ENCODE data around the gene NBDY.

The NBDY gene

DNA sequence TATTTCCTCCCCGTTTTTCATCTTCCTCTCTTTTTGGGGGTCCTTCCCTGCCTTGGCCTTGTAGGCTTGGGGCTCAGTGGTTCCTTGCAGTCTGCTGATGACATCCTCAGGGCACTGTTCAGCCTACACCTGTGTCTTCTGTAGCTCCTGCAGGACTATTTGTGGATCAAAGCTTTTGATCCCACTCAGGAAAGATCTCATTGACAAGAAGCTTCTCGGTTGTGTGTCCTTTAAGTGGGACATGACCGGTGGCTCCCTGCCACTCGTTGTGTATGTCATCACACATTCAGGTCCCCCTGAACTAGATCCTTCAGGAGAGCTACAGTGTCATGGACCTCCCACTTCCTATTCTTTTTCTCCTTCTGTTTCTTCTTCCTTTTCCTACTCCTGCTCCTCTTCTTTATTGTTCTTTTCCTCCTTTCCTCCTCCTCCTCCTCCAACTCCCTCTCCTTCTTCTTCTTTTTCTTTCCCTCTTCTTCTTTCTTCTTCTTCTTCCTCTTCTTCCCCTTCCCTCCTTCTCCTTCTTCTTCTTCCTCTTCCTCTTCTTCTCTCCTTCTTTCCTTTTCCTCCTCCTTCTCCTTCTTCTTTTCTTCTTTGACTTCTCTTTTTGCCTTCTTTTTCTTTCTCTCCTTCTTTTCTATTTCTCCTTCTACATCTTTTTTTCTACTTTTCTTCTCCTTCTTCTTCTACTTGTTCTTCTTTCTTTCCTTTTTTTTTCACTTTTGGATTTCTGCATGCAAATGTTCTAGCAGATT is 67.8 kb downstream of the NBDY start:
- DNase-seq (ENCODE audit: low read depth), result no peak
- H3K4me3 ChIP-seq (ENCODE audit: low read depth, low read length), result no peak overlapping the region
- TF ChIP-seq, protein P1, sequence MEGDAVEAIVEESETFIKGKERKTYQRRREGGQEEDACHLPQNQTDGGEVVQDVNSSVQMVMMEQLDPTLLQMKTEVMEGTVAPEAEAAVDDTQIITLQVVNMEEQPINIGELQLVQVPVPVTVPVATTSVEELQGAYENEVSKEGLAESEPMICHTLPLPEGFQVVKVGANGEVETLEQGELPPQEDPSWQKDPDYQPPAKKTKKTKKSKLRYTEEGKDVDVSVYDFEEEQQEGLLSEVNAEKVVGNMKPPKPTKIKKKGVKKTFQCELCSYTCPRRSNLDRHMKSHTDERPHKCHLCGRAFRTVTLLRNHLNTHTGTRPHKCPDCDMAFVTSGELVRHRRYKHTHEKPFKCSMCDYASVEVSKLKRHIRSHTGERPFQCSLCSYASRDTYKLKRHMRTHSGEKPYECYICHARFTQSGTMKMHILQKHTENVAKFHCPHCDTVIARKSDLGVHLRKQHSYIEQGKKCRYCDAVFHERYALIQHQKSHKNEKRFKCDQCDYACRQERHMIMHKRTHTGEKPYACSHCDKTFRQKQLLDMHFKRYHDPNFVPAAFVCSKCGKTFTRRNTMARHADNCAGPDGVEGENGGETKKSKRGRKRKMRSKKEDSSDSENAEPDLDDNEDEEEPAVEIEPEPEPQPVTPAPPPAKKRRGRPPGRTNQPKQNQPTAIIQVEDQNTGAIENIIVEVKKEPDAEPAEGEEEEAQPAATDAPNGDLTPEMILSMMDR (conservative IDR thresholded peaks at IDR 0.05; ENCODE audit: low read depth, low read length), result no peak

DNA sequence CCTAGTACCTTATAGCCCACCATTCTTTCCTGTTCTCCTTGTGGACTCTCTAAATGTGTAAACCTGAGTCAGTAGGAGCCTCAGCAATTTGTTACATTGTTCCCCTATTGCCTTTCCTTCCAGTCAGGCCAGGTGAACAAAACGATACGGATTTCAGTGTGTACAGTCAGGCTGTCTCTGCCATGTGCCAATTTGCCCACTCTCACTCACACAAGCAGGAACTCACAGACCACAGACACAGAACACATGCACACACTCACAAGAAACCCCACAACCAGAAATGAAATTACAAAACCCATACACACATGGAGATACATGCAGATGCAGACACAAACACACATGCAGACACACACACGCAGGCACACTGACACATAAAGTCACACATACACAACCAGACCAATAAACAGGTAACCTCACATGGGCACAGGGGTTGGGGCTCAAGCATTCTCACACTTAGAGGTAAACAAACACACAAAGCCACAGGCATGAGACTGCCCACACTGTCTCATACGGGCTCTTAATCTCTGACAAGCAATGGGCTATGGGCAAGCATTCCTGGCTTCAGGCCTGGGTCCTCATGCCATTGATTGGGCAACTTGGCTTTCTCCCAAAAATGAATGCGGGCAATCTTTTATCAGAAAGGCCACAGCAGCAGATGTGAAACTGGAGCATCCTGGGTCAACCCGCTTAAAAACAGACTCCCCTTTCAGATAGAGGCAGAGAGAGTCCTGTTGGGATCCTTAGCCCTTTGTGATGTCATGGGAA is 68.7 kb downstream of the NBDY start:
- peak; percentile 17 for DNase-seq (ENCODE audit: low read depth)
- TF ChIP-seq, protein P1 (conservative IDR thresholded peaks at IDR 0.05; ENCODE audit: low read depth, low read length), result no peak
- H3K4me3 ChIP-seq (ENCODE audit: low read depth, low read length), result no peak overlapping the region

DNA sequence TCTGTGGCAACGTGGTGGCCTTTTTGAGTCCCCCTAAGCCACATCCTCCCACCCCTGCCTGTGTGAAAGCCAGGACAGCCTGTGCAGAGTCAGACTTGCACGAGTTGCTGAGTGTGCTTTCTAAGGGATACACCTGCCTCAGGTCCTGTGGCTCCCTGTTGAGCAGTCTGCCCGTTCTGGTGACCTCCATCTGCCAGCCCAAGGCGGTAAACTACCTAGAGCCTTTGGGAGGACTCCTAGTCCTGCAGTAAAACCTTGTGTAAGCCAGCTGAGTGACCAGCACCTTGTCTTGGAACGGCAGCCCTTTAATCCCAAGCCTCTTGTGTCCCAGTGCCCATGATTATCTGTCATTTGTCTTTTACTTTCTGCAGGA is 69.3 kb downstream of the NBDY start:
- TF ChIP-seq, protein P1 (conservative IDR thresholded peaks at IDR 0.05; ENCODE audit: low read depth, low read length), result no peak
- DNase-seq (ENCODE audit: low read depth), result no peak
- H3K4me3 ChIP-seq (ENCODE audit: low read depth, low read length), result no peak overlapping the region

DNA sequence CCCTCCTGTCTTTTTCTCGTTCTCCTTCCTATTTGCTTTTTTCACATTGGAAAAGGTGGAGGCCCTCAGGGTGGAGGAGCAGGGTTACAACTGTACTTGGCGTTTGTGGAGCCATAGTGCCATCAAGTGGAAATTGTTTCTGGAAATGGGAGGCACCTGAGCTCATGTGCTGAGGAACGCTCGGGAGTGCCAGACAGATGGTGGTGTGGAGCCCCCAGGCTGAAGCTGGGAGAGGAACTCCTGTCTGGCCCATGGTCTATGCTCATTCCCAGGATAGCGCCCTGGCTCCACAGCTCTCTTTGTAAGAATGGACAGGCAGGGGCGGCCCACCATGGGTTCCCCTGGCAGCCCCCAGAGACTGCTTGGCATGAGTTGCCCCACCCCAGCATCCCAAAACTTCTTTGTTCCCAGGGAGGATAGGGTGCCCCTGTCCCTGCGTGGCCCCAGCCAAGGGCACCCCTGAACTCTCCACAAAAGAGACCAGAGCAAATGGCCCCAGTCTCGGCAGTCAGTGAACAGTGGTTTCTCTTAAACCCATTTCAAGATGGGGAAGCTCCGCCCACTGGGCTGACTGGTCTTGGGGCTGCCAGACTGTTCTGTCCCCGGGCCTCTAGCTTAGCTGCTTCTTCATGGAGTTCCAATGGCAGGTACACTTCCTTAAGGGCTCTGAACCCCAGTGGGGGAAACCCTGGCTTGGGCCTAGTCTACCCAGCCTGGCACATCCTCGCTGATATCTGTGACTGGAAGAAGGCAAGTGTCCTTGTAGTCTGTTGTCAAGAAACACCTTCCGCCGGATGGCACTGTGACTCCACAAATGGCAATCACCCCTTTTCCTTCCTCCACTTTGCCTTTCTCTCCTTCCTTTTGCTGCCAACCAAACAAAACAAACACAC is 70.1 kb downstream of the NBDY start:
- H3K4me3 ChIP-seq (ENCODE audit: low read depth, low read length), result no peak overlapping the region
- DNase-seq (ENCODE audit: low read depth), result no peak
- TF ChIP-seq, protein P1 (conservative IDR thresholded peaks at IDR 0.05; ENCODE audit: low read depth, low read length), result no peak

GRCh38 chrX:56800307-56800706 is 71.3 kb downstream of the NBDY start:
- no peak overlapping the region for H3K4me3 ChIP-seq (ENCODE audit: low read depth, low read length)
- DNase-seq (ENCODE audit: low read depth), result no peak

DNA sequence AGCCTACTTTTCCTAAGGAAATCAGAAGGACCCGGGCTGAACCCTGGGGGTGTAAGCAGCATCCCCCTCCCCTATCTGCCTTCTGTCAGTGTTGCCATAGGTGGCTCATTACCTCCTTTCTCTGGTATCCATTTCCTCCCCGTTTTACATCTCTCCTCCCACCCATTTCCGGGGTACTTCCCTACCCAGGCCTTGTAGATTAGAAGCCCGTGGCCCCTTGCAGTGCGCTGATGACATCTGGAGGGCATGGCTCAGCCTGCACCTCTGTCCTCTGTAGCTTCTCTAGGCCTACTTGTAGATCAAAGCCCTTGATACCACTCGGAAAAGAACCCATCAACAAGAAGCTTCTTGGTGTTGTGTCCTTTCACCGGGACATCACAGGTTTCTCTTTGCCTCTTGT is 71.8 kb downstream of the NBDY start:
- H3K4me3 ChIP-seq (ENCODE audit: low read depth, low read length), result no peak overlapping the region
- TF ChIP-seq, protein P1 (conservative IDR thresholded peaks at IDR 0.05; ENCODE audit: low read depth, low read length), result no peak
- no peak for DNase-seq (ENCODE audit: low read depth)

More at GRCh38 chrX:56800307-56800706, 71.3 kb downstream of the NBDY start:
- TF ChIP-seq, protein P1 (conservative IDR thresholded peaks at IDR 0.05; ENCODE audit: low read depth, low read length), result no peak

Measured in choroid plexus epithelial cell (primary cell).